Activated CD8-positive, alpha-beta memory T cell treated with anti-CD3 and anti-CD28 coated beads, Interleukin-2, amount 50 U/mL, for 24 hours (primary cell): ENCODE results near the gene P2RY6.

ENCODE experiments used
- DNase-seq: peaks from one replicate; pipeline ENCODE4 v3.0.0-alpha.2; 2020; ENCODE audit errors: extremely low read depth

Gene P2RY6

DNA sequence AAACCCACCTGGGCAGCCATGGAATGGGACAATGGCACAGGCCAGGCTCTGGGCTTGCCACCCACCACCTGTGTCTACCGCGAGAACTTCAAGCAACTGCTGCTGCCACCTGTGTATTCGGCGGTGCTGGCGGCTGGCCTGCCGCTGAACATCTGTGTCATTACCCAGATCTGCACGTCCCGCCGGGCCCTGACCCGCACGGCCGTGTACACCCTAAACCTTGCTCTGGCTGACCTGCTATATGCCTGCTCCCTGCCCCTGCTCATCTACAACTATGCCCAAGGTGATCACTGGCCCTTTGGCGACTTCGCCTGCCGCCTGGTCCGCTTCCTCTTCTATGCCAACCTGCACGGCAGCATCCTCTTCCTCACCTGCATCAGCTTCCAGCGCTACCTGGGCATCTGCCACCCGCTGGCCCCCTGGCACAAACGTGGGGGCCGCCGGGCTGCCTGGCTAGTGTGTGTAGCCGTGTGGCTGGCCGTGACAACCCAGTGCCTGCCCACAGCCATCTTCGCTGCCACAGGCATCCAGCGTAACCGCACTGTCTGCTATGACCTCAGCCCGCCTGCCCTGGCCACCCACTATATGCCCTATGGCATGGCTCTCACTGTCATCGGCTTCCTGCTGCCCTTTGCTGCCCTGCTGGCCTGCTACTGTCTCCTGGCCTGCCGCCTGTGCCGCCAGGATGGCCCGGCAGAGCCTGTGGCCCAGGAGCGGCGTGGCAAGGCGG is 24.5 kb downstream of the P2RY6 start:
- no peak for DNase-seq

DNA sequence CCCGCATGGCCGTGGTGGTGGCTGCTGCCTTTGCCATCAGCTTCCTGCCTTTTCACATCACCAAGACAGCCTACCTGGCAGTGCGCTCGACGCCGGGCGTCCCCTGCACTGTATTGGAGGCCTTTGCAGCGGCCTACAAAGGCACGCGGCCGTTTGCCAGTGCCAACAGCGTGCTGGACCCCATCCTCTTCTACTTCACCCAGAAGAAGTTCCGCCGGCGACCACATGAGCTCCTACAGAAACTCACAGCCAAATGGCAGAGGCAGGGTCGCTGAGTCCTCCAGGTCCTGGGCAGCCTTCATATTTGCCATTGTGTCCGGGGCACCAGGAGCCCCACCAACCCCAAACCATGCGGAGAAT is 25.1 kb downstream of the P2RY6 start:
- no peak for DNase-seq

DNA sequence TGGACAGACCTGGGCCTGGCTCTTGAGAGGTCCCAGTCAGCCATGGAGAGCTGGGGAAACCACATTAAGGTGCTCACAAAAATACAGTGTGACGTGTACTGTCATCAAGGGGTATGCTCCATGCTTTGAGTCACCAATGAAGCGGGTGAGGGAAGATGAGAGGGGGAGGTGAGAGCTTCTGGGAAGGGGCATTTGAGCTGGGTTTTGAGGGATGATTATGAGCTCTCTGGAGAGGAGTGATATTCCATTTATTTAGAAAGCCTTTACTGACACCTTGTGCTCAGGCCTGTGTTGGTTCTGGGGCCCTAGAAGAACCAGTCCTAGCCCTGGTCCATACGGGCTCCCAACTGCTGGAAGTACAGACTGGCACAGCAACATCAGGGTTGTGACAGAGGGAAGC is 25.6 kb downstream of the P2RY6 start:
- no peak for DNase-seq

DNA sequence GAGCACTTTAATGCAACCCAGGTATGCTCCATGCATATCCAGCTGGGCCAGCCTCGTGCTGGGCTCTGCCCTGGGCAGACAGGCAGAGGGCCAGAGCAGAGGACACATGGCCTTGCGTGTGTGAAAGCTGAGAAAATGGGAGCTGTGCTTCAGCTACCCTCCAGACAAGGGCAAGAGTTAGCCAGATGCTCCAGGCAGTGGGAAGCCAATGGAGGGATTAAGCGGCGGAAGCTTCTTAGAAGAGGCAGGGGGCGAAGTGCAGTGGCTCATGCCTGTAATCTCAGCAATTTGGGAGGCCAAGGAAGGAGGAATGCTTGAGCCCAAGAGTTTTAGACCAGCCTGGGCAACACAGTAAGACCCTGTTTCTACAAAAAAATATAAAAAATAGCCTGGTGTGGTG is 26.1 kb downstream of the P2RY6 start:
- DNase-seq = no peak

DNA sequence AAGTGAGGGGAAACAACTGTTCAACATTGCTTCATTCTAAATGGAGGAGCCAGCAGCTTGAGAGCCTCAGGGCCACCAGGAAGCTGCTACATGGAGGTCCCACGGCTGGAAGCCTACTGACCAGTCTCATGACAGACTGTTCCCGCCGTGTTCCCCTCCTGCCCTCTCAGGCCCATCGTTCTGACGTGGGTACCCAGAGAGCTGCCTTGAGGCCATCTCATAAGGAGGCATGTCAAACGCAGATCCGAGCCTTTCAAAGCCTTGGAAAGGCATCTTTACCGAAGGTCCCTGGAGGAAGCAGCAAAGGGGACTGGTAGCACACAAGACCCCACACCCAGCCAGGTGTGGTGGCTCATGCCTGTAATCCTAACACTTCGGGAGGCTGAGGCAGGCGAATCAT is 27.6 kb downstream of the P2RY6 start:
- DNase-seq = no peak

DNA sequence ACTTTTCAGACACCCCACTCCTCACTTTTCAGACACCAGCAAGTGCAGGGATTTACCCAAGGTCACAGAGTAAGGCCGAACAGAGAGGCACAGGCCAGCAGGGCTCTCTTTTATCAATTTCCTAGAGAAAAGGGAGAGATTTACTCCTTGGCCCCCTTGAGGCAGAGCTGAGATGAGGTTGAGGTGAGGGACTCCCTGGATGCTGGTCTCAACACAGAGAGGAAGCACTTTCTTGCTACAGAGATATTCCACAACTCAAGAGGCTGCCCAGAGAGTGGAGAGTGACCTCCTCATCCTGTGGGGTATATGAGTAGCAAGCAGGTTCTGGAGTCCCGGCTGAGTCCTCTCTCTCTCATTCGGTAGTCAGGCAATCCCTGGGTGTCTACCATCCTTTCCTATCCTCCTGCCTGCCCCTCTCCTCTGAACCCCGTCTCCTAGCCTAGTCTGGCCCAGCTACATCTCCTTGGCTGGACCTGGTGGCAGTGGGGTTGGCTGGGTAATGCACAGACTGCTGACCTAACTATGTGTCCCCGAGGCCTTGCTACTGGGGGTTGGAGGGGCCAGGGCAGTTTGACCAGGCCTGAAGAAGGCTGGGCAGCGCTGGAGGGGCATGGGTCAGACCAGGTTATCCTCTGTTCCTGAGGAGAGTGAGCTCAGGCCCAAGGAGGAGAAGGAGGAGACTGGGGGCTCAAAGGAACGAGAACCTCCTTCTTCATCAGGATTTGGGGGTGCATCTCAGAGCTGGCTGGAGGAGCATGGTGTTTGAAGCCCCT is 34.1 kb downstream of the P2RY6 start:
- DNase-seq = no peak

DNA sequence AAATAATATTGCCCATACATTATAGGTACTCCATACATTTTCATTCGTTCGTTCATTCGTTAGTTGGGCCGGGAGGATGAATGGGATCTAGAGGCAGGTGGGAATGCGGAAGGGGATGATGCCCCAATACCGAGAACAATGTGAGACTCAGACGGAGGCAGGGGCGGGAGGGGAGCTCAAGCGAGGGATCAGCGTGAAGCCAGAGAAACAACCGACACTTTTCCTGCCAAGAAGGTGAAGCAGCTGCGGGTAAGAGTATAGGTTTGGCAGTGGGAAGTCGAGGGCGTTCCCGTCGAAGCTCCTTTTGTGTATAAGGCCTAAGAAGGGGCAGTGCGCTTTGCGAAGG is 34.8 kb downstream of the P2RY6 start:
- DNase-seq = no peak

DNA sequence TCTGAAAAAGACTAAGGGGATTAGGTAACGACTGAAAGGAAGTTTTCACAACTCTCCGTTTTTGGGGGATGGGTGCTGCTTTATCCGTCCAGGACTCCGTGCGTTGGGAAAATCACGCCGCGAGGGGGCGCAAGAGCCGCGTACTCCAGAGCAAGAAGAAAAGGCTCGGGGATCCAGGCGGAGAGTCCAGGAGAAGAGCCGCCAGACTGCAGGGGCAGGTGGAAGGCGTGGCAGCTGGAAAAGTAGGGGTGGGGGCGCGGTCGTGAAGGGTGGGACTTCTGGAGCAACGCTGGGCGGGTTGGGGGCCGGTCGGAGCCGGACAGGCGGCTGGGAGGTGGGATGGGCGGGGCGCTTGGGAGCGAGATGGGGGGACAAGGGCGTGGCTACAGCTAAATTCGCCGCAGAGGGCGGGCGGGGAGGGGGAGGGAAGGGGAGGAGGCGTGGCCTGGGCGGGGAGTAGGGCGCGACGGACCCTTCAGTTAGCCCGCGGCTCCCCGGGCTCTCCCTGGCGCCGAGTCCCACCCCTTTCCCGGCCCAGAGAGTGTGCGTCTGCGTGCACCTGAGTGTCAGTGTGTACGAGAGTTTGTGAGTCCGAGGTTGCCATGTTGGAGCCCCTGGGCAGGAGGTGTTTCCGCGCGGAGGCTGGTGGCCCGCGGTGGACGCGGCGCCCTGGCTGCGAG is 35.3 kb downstream of the P2RY6 start:
- DNase-seq = peak; percentile 81

DNA sequence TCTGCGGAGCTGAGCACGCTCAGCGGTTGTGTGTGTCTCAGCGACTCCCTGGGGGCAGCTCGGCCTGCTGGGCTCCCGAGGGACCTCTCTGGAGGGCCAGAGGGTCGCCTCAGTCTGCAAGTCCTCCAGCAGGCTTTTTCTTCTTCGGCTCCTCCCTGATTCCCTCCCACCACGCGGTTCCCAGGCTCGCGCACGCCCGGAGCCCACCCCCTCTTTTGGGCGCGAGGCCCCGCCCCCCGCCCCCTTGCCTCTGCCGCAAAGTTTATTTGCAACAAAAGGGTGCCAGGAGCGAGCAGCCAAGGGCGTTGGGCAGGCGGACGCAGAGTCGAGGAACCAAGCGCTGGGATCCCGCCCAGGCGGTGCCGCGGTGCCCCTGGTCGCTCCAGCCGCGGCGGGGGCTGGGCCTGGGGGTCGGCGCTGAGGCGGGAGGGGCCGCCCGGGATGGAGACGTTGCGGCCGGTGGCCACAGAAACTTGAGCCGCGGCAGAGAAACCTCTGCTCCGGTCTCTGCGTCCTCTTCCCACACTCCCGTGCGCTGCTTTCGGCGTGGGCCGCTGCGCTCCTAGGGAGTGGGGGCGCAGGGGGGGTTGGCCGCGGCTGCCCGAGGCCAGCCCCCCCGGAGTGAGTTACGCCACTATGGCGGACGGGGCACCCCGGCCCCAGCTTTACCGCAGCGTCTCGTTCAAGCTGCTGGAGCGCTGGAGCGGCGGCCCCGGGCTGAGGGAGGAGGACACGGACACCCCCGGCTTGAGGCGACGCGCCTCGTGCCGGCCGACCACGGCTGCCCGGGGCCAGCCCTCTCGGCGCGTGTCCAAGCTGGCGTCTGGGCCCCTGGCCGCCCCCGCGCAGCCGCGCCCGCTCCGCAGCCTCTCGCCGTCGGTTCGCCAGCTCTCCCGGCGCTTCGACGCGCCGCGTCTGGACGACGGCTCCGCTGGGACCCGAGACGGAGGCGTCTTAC is 36.1 kb downstream of the P2RY6 start, which contains the start of gene ARHGEF17:
Gene ARHGEF17 (plus strand): TSS at position 274 of the 958 bp plus-strand sequence. CDS start 363 bp downstream, at position 637.
- no peak for DNase-seq

DNA sequence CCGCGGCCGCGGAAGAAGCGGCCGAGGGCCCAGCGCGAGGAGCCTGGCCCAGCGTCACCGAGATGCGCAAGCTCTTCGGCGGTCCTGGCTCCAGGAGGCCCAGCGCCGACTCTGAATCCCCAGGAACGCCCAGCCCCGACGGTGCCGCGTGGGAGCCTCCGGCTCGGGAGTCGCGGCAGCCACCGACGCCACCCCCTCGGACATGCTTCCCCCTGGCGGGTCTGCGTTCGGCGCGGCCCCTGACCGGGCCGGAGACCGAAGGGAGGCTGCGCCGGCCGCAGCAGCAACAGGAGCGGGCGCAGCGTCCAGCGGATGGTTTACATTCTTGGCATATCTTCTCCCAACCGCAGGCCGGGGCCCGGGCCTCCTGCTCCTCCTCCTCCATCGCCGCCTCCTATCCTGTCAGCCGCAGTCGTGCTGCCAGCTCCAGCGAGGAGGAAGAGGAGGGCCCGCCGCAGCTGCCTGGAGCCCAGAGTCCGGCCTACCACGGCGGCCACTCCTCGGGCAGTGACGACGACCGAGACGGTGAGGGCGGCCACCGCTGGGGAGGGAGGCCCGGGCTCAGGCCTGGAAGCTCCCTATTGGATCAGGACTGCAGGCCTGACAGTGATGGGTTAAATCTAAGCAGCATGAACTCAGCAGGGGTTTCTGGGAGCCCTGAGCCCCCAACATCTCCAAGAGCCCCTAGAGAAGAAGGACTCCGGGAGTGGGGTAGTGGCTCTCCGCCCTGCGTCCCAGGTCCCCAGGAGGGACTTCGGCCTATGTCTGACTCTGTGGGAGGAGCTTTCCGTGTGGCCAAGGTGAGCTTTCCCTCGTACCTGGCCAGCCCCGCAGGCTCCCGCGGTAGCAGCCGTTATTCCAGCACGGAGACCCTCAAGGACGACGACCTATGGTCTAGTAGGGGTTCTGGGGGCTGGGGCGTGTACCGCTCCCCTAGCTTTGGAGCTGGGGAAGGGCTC is 37.1 kb downstream of the P2RY6 start:
- no peak for DNase-seq

DNA sequence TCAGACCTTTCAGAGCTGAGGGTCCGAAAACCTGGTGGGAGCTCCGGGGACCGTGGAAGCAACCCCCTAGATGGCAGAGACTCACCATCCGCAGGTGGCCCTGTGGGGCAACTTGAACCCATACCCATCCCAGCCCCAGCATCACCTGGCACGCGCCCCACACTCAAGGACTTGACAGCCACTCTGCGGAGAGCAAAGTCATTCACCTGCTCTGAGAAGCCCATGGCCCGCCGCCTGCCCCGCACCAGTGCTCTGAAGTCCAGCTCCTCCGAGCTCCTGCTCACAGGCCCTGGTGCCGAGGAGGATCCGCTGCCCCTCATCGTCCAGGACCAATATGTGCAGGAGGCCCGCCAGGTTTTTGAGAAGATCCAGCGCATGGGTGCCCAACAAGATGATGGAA is 37.9 kb downstream of the P2RY6 start:
- no peak for DNase-seq

DNA sequence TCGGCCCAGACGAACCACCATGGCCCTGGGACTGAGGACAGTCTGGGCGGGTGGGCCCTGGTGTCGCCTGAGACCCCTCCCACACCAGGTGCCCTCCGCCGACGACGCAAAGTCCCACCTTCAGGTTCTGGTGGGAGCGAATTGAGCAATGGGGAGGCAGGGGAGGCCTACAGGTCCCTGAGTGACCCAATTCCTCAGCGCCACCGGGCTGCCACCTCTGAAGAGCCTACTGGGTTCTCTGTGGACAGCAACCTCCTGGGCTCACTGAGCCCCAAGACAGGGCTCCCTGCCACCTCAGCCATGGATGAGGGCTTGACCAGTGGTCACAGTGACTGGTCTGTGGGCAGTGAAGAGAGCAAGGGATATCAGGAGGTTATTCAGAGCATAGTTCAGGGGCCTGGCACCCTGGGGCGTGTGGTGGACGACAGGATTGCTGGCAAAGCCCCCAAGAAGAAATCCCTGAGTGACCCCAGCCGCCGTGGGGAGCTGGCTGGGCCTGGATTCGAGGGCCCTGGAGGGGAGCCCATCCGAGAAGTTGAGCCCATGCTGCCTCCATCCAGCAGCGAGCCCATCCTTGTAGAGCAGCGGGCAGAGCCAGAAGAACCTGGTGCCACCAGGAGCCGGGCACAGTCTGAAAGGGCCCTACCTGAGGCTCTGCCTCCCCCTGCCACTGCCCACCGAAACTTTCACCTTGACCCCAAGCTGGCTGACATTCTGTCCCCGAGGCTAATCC is 38.7 kb downstream of the P2RY6 start:
- no peak for DNase-seq

DNA sequence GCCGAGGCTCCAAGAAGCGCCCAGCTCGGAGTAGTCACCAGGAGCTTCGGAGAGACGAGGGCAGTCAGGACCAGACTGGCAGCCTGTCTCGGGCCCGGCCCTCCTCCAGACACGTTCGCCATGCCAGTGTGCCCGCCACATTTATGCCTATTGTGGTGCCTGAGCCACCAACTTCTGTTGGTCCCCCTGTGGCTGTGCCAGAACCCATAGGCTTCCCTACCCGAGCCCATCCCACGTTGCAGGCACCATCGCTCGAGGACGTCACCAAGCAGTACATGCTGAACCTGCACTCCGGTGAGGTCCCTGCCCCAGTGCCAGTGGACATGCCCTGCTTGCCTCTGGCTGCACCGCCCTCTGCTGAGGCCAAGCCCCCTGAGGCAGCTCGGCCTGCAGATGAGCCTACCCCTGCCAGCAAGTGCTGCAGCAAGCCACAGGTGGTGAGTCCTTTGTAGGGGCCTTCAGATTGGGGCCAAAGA is 39.3 kb downstream of the P2RY6 start:
- DNase-seq = no peak

DNA sequence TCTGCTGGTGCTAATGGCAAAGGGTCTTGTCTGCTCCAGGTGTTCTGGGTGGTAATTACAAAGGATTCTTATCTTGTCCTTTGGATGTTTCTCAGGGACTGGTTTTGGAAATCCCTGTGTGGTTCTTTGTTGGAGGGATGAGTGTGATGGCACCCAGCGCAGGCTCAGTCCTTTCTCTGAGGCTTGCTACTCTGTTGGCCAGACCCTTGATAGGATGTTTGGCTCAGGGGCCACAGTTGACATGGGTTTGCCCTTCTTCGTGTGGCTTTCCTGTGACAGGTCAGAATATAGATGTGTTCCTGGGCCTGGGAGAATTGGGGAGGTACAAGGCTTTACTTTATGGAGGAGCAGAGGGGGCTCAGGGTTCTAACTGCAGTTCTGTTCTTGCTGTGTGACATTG is 39.9 kb downstream of the P2RY6 start:
- no peak for DNase-seq

DNA sequence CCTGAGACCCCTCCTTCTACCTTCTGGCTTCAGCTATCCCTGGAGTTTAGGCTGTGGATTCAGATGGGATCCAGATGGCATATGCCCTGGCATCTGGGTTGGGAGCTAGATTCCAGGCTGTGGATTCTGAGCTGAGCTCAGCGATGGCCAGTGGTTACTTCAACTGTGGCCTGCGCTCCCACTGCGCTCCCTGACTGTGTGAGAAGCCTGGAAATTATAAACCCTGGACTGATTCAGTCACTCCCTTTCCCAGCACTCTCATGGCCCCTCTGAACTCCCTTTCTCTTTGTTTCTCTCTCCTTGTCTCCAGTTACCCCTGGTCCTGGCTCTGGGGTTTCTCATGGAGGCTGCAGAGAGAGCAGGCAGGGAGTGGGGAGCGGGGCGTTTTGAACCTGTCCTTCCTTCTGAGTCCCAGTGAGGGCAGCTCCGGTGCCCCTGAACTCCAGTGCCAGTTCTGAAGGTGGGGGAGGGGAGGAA is 40.8 kb downstream of the P2RY6 start:
- DNase-seq = no peak

DNA sequence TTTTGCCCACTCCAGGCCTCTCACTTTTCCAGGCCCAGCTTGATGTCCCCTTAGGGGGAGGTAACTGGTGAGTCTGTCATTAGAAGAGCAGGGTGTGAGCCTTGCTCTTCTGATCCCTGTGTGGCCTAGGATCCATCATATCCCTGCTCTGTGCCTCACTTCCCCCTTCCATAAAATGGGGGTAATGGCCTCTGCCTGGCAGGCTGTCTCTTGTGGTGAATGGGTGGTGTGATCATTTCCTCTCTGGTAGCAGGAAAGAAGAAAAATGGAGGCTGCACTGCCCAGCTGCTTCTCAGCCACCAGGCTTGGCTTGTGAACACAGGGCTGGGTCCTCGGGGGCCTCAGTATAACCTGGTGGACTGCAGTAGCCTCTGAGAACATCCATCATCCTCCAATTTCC is 41.5 kb downstream of the P2RY6 start:
- no peak for DNase-seq

DNA sequence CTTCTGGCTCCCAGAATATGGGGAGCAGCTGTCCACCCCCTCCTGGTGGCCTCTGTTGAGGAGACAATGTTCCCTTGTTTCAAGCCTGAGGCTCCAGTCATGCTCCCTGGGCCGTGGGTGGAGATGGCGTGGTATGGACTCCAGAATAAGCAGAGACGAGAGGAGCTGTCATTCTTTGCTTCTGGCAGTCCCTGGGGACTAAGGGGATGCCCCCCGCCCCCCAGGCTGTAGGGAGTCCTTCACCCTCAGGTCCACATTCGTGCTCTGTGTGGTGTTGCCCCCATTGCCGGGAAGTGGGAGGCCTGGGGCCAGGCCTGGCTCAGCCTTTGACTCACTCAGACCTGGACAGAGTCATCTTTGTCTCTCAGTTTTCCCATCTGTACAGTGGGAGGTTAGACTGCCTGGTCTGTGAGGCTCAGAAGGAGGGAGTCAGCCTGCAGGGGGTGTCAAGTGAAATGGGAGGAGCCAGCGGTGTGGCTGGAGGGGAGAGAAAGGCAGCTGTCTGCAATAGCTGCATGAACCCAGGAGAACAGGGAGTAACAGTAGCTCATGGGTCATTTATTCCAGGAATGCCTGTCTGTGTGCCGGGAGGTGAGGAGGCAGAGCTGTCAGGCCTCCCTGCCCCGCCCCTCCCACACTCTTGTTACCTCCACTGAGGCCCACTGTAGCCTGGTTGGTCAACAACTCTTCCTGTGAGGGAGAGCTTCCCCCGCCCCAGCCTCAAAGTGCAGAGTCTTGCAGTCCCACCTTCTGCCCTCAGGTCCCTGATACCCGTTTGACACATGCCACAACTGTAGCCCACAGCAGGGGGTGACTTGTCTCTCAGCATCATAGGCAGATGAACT is 42.2 kb downstream of the P2RY6 start:
- no peak for DNase-seq

DNA sequence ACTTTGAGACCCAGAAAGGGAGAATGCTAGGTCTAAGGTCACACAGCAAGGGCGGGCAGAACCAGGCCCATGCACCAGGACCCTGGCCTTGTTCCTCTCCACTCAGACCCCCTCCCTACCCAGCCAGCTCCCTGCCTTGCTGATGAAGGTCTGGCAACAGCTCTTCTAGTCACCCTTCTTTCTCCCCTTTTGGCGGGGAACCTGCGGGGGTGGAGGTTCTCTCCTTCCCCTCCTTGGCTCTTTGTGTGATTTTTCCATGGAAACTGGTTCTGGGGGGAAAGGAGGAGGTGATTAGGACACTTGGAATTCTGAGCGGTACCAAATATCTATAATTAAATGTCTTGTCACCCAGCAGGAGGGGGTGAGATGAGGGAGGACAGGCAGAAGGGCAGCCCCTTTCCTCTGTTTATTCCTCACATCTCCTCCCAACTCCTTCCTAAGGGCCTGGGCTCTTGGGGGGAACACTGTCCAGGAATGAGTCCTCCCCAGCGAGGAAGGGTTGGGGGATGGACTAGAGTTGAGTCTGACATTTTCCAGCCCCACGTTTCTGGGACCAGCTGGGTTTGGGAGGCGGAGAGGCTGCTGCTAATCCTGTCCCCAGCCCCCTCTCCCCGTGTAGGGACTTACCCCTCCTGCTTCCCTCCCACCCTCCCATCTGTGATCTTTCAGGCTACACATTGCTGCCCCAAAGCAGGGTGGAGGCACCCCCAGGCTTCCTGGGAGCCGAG is 43.3 kb downstream of the P2RY6 start:
- no peak for DNase-seq
